Activated CD4-positive, alpha-beta T cell treated with anti-CD3 and anti-CD28 coated beads, Interleukin-2, amount 50 U/mL, for 4 hours (primary cell): ENCODE measurements around the gene PNCK.

Source experiments
- DNase-seq, 2 experiments: peaks; one replicate each; pipeline ENCODE4 v3.0.0-alpha.2; 2020

Gene PNCK

DNA sequence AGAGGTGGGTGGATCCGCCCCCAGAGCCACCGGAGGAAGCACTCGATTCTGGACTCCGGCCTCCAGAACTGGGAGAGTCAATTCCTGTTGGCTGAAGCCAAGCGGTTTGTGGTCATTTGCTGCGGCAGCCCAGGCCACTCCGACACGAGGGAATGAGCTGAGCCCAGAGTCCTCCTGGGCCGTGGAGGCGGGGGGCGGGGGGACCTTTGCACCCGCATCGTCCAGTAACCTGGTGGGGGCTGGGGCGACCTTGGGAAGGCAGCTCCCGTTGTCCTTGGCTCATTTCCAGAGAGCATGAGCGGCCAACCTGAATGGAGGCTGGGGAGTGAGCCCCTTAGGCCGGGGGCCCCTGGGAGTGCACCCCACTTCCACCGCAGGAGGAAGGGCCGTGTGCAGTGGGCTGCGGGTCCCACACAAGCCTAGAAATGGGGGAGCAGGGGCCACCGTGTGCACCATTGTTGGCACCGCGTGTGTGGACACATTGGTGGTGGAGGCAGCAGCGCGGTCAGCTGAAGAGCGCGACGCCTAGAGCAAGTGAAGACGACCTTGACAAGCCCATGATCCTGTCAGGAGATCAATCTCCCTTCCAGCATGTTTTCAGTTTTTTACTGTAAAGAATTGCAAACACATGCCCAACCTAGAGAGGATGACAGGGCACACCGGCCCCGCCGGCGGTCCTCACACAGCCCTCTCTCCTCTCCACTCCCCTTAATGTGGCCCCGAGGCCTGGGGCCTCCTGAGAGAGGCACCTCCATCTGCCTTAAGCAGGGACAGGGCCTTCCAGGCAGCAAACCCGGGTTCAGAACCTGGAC, 46.5 kb downstream of the PNCK start:
- DNase-seq = no peak

DNA sequence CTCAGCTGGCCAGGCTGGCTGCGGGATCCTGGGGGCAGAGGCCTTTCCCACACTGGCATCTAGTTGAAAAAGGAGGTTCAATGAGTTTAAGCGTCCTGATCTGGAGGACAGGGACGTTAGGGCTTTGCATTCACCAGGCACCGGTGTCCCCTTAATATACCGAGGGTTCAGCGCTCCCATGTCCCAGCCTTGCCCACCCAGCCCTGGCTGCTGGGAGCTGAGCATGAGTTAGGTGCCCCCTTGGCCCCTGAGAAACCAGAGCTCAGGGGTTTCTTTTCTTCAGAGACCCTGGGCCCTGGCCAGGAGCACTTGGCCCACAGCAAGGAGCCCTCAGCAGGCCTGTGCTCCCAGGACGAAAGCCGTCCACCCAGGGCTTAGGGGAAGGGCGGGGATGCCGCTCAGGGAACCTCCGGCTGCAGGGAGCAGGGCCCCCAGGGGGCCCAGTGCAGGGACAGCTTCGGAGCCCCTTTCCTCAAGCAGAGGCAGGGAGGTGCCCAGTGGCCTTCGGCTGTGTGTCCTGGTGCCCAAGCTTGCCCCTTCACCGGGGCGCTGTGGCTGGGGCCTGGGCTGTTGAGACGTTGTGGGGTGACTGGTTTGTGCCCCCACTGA, 47.5 kb downstream of the PNCK start:
- no peak for DNase-seq

DNA sequence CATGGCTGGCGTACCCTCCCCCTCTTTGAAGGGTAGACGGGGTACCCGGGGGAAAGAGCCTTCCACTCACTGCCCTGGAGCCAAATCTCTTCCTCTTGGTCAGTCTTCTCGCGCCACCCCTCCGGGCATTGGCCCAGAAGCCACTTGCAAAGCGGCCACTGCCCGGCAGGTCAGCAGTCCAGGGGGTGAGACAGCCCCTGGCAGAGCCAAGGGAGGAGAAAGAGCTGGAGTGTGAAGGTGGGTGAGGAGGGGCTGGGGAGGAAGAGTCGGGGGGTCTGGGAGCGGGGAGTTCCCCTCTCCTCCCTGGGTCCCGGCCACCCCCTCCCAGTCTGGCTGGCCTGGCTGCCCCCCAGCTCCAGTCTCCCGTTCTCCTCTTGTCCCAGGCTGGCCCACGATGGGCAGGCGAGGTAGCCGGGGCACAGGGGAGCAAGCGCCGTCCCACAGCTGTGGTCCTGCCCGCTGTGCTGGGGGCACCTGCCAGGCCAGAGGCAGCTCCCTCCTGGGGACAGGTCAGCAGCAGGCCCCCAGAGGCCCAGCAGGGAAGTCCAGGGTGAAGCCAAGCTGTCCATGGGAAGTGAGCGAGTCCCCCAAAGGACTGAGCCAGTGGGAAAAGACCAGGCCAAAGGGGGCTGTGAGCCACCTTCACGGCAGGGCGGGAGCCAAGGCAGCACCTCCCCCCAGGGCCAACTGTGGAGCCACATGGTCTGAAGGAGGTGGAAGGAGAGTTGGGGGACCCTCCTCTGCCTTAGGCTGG, 48.2 kb downstream of the PNCK start:
- DNase-seq = no peak

DNA sequence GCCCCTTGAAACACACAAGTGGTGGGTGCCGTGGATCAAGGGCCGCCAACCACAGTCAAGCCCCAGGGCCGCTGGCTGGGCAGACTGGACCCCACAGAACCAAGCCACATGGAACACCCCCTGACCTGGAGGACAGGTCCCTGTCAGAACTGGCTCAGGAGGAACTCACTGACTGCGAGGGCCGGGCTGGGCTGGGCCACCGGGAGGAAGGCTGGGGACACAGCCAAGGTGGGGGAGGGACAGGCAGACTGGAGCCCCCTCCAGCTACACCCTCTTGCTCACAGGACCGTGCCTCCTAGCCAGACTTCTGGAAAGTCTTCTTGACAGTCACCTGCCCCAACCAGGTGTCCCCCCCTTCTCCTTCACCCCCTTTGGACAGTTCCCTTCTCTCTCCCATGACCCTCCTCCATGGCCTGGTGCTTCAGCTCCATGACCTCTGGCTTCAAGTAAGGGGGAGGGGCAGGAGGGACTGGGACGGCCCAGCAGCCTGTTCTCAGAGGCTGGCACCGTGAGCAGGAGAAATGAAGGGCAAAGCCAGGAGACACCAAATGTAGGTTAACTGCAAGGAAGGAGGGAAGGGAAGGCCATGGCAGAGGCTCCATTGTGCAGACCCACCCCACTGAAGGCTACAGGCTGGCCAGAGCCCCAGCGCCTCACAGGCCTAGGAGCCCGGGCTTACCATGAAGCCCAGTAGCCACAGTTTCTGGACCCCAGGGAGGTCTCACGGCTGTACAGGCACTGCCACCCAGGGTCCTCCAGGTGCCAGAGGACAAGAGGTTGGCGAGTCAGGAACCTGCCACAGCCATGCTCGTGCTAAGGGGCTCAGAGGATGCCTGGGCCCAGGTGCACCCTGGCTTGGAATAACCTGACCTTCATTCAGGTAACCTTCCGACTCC, 49.2 kb downstream of the PNCK start:
- DNase-seq = no peak

GRCh38 chrX:153623310-153624029, 50.1 kb downstream of the PNCK start:
- DNase-seq = no peak

GRCh38 chrX:153622661-153623309, 50.8 kb downstream of the PNCK start:
- no peak for DNase-seq

DNA sequence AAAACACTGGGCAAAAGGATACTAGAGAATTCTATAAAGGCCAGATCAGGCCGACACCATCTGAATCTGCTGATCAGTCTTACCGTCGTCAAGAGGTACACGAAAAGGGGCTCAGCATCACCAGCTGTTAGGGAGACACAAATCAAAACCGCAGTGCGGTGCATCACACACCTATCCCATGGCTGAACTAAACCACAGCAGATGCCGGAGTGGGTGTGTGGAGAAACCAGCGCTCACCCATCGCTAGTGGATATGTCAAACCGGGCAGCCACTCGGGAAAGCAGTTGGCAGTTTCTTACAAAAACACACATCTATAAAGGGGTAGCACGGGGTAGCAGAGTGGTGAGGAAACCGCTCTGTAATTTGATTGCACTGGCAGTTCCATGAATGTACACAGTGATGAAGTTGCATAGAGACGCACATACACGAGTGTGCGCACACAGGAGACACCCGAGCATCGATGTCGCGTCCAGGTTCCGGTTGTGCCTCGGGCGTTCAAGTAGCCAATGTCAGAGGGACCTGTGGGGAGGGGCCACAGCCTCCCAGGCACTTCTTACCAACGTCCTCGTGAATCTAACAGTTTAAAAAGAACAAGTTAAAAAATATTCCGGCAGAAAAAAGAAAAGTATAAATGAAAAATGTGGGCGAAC, 51.5 kb downstream of the PNCK start:
- DNase-seq = no peak

DNA sequence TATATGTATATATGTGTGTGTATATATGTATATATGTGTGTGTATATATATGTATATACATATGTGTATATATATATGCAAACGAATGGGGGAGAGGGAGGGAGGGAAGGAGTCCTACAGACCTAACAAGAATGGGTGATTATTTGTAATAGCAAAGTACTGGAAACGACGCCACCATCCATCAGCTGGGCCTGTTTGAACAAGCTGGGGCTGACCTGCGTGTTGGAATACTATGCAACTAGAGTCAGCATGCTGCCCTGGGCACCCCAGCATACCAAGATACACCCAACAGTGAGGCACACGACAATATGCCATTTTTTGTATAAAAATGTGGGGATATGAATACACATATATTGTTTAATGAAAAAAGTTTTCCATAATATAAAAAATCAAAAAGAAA, 53.0 kb downstream of the PNCK start:
- DNase-seq = no peak
